Glomerular endothelial cell (primary cell): ENCODE data around the gene WBP4. TPM values are rescaled to one million over a fixed set of nuclear protein-coding genes. Genes with fewer than 3 reads are reported as not detected.

Source experiments
- DNase-seq: peaks from one replicate; pipeline ENCODE4 v3.0.0-alpha.2; 2011; ENCODE audit warnings: low read depth, low spot score; ENCODE audit errors: extremely low read depth
- total RNA-seq: library from RNA; depleted of rRNA; stranded (reverse); fragments of >200 nt; gene quantifications from 2 replicates; pipeline ENCODE4 v1.2.3, GENCODE V29; 2015

Gene WBP4
- total RNA-seq, 1 donor from 2014 or later: 8.8 TPM

DNA sequence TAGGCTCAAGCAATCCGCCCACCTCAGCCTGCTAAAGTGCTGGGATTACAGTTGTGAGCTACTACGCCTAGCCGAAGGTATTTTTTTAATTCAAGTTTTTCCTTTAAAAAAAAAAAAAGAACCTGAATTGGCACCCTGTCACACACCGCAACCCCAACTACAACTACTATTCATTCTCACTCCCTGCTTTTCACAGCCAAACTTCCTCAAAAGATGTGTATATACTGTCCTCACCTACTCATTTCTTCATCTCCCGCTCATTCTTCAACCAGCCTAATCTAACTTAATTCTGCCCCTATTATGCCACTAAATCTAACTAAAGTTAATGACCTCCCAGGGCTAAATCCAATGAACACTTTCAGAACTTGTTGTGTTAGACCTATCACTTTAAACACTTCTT is 12.7 kb upstream of the WBP4 start:
- DNase-seq: no peak

GRCh38 chr13:41049480-41050440 is 11.5 kb upstream of the WBP4 start:
- DNase-seq: no peak

- DNase-seq: no peak
Observed at GRCh38 chr13:41052441-41052840, 8.9 kb upstream of the WBP4 start.

DNA sequence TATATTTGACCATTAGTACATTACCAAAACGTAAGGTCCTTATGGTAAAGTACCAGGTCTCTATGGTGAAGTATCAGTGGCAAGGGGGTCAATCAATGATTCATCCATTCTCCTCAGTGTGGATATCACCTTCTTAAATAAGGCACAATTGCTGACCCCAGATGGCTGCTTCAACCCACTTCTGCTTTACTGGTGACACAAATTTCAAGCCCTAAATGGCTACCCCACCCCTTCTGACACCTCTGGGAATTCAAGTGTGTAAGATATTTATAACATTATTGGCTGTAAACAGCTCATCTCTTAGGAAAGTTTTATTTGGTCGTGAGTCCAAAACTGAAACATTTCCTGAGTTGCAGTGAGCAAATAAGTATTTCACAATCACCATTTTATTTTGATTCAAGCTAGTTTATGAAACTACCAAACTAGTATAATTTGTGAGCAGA is 7.9 kb upstream of the WBP4 start:
- no peak for DNase-seq

DNA sequence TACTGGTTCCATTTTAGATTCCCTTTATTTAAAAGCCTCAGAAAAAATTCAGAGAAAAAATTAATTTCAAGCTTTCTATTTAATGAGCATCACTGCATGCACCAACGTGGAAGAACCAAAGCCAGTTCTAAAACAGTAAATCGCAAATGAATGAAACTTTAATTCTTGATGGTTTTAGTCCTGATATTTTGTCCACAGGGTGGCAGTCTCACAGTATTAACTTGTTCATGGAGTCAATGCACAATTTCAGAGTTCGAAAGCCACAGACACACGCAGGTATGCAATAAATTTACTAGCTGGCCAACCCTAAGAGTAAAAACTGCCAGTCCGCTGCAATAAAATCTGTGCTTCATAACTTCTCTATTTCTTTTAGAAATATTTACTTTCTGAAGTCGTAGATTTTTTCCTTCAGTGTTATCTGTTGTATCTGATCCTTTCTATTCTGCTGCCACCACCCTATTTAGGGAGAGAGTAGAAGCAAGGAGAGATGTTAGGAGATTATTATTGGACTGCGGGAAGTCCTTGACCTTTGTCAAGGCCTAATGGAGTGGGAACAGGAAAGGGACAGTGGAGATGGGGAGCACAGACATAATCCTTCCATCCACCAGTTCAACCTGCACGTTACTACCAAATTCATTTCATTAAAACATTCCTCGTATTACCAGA is 7.0 kb upstream of the WBP4 start:
- DNase-seq: no peak

DNA sequence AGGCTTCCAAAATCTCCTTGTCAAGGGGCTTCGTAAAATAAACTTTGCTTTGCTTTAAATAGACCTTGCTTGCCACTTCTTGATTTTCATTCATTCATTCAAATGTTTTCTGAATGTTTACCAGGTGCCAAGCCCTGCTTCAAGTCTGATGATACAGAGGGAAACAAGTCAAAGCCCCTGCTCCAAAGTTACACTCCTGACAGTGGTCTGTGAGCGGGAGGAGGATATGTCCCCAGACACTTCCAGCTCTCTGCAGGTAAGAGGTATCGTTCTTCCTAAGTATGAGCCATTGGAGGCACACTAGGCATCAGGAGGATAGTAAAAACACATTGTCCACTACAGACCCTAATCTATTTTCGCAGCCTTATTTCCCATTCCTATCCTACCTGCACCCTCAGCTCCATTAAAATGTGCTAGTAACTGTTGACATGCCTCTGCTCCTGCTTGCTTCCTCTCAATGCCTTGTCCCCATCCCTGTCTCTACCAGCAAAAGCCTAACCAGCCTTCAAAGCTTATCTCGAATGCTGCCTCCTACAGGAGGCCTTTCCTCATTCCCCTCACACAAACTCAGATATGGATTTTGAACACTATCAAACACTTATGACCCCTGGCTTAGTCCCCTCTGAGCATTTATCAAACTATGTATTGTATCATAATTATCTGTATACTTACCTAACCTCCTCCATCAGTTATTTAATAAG is 6.2 kb upstream of the WBP4 start:
- DNase-seq: no peak

DNA sequence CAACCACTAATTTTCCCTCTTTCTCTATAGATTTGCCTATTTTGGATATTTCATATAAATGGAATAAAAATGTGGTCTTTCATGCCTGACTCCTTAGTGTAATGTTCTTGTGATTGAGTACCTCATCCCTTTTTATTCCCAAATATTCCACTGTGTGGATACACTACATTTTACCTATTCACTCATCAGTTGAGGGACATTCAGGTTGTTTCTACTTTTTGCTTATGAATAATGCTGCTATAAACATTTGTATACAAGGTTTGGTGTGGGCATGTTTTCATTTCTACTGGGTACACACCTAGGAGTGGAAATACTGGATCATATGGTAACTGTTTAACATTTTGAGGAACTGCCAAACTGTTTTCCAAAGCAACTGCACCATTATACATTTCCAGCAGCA is 5.1 kb upstream of the WBP4 start:
- no peak for DNase-seq

DNA sequence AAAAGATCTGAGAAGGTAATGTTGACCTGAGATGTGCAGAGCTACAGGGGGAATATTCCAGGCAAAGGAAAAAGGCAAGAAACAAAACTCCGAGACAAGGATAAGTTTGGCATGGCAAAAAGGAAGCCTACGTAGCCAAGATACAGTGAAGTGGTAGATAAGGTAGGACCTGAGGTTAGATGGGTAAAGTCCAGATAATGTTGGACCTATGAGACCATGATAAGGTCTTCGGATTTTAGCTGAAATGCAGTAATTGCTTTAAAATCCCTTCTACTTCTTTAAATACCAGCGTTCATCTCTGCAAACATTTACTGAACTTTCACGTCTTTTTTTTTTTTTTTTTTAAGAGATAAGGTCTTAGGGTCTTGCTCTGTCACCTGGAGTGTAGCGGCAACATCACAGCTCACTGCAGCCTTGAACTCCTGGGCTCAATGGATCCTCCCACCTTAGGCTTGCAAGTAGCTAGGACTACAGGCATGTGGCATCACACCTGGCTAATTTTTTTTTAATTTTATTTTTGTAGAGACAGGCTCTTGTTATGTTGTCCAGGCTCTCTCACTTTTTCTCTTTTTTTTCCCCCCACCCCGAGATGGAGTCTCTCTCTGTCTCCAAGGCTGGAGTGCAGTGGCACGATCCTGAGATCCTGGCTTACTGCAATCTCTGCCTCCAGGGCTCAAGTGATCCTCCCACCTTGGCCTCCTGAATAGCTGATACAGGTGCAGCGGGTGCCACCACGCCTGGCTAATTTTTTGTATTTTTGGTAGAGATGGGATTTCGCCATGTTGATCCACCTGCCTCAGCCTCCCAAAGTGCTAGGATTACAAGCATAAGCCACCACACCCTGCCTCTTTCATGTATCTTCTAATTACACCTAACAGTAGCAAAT is 4.2 kb upstream of the WBP4 start:
- DNase-seq: no peak

GRCh38 chr13:41058295-41059070 is 2.8 kb upstream of the WBP4 start:
- no peak for DNase-seq

- DNase-seq: no peak
Observed at GRCh38 chr13:41059456-41060081, 1.7 kb upstream of the WBP4 start.

DNA sequence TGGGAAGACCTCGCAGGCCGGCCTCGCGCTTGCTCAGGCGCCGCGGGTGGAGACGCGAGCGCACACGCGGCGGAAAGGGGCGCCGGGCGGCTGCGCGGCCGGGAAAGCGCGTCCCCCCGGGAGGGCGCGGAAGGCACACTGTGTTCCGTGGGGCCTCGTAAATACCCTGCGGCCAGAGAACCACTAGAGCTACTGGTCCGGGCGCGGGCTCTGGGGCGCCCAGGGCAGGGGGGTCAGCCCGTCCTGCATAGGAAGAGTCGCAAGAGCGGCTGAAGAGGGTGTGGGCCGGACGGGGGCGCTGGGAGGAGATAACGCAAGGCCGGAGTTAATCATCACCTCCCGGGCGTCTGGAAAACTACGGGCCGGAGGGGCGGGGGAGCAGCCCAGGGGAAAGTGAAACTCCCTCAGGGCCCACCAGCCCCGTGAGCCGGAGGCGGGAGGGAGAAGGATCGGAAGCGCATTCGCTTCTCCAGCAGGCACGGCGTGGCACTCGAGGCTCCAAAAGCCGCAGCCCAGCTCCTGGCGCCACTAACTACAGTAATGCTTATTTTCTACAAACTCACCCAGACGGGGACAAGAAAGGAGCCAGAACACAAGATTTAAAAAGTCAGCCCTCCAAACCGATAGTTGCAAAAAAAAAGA is 1.1 kb upstream of the WBP4 start:
- no peak for DNase-seq

DNA sequence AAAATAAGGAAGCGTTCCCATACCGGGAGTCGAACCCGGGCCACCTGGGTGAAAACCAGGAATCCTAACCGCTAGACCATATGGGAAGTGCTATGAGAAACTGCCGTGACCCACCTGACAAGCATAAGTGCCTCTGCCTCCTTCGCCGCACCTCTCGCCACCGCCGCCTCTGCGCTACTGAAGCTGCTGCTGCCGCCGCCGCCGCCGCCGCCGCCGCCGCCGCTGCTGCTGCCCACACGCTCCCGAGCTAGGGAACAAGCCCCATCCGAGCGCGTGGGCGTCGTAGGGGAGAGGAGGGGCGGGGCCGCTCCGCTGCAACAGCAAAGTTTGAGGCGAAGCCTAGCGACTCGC is 610 bp upstream of the WBP4 start:
- no peak for DNase-seq

GRCh38 chr13:41061914-41062837 is 867 bp downstream of the WBP4 start:
- no peak for DNase-seq

DNA sequence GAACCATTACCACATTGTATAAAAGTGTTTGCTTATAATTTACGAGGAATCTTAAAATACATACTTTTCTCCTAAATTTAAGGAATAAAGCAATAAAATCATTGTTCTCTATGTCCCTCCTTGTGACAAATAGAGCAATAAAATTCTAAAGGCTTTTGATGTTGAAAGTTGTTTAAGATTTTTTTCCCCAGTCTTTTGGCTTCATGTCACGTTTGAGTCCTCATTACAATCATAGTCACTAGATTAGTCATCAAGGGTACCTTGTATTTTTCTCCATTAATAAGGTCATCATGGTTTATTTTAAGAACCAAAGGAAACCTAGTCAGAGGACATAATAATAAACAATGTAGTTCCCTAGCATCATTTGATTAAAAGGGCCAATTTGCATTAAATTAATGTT is 3.2 kb downstream of the WBP4 start:
- no peak for DNase-seq

DNA sequence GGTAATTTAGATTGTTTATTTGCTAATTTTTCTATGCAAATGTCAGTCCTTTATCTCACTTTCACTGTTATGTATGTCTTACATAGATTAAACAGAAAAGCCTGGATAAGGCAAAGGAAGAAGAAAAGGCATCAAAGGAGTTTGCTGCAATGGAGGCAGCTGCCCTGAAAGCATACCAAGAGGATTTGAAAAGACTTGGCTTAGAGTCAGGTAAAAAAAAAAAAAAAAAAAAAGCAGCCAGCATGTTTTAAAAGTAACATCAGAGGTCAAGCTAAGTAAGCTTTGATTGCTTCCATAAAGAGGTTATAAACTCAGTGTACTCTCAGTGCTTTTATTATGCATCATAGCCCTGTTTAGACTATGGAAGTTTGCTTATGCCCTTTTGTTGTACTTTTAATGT is 3.8 kb downstream of the WBP4 start:
- no peak for DNase-seq

- no peak for DNase-seq
Observed at GRCh38 chr13:41074523-41074922, 13.2 kb downstream of the WBP4 start.

DNA sequence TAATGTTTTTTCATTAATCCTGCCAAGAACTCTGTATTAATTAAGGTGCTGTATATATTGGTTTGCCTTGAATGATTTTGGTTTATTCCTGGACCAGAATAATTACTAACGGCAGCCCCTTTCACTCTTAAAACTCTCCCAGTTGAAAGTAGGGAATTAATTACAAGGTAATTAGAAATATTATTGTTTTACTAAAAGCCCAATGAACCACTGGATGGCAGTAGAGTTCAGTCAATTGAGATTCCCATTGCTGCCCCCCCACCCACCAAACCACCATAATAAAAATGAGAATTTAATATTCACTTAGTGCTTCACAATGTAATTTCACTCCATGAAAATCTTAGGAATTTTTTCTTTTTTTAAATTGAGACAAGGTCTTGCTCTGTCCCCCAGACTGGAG is 13.7 kb downstream of the WBP4 start:
- no peak for DNase-seq

DNA sequence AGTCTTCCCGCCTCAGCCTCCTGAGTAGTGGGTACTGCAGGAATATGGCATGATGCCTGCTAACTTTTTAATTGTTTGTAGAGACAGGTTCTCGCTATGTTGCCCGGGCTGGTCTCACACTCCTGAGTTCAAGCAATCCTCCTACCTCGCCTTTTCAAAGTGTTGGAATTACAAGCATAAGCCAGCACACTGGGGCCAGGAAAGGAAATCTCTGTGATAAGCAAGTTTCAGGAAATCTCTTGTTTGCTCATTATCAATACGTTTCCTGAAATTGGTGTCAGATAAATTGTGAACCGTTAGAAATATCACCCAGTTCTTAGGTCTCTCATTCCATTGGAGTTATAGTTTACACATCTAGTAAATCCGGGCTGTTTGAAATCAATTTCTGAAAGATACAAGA is 14.2 kb downstream of the WBP4 start:
- no peak for DNase-seq
